H4 (cell line): ENCODE measurements around the gene TDRD10. TPM values are rescaled to one million over a fixed set of nuclear protein-coding genes. Genes with fewer than 3 reads are reported as not detected.

Experiments used
- DNase-seq: peaks from one replicate; pipeline ENCODE4 v3.0.0-alpha.2; 2015; ENCODE audit warnings: low spot score
- total RNA-seq: library from RNA; depleted of rRNA; stranded (reverse); fragments of >200 nt; shearing (Covaris generic); gene quantifications from 2 replicates; pipeline ENCODE4 v1.2.3, GENCODE V29; 2014

The TDRD10 gene
- total RNA-seq, 1 experiment from 2014 or later, result not detected

DNA sequence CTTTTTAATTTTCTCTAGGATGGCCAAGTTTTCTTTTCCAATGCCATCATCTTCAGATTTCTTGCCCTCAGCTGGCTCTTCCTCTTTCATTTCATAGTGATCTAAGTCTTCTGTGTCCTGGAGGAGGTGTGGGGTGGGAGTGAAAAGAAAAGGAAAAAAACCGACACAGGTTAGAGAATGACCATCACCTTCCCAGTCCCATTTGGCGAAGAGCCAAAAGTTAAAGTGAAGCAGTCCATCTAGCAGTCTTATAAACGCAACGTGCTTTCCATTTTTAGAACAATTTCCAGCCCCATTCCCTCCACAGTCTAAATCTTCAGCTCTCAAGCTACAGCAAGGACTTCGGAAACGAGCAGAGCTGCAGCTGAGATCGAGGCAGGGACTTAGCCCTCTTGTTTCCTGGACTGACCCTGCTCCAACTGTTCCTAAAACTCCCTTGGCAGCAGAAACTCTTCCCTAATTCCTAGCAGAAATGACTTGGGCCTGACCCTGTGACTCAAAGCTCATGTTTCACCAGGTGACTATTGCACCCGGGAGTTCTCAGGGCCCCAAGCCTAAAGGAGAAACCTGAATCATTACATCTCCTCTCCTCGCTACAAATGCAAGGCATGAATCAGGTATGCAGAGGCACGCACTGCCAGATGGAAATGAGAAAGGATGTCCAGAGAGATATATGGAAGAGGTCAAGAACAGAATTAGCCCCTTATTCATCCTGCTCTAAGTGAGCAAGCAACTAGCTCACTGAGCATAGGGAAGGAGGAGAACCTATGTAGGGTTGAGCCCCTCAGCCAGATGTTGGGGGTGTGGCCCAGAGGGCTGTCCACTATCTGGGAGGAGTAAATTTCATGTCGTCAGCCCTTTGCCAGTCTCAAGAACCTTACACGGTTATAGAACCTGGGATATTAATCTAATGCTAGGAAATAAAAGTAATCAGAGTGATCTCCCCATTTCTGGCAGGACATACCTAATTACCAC lies 51.3 kb downstream of the TDRD10 start:
- DNase-seq, result no peak

DNA sequence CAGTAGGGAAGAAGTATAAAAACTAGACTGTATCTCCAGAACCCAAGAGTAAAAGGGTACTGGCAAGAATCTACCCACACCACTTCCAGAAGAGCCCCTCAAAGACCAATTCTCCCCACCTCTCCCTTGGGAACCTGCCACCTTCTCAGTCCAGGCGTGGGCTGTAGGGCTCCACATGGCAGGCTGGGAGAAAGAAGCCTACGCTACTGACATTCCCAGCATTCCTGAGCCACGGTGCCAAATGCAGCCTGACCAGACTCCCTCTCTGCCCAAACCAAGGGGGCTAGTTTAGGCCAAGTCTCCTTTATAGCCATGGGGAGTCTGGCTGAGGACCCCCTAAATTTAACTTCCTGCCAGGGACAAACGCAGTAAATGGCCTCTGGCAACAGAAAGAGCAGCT lies 54.4 kb downstream of the TDRD10 start:
- DNase-seq, result no peak

DNA sequence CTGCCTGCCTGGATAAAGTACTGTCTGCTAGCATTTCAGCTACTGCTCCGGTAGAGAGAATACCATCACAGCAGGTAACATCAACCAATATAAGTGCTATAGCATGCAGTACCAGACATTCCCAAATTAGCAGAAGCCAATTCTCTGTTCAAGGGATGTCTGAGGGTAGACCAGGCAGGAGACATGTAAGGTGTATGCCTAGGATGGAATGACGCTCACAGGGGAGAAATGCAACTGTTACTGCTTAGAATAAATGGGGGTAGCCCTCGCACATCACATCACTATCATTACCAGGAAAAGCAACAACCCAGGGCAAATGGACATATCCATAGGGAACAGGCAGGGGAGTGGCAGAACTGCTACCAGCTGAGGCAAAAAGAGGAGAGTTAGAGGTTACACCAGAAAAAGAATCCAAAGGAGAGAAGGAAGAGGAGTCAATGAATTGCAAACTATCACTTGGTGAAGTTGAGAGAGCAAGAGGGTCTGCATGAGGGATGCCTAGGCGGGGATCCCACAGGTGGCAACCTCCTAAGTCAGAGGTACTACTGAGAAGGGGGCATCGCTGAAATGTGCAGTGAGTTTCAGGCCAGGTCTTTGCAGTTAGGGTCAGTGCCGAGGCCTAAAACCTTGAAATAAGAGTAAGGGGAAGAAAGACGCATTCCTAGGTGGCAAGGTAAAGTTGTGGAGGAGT lies 55.4 kb downstream of the TDRD10 start:
- DNase-seq, result no peak

DNA sequence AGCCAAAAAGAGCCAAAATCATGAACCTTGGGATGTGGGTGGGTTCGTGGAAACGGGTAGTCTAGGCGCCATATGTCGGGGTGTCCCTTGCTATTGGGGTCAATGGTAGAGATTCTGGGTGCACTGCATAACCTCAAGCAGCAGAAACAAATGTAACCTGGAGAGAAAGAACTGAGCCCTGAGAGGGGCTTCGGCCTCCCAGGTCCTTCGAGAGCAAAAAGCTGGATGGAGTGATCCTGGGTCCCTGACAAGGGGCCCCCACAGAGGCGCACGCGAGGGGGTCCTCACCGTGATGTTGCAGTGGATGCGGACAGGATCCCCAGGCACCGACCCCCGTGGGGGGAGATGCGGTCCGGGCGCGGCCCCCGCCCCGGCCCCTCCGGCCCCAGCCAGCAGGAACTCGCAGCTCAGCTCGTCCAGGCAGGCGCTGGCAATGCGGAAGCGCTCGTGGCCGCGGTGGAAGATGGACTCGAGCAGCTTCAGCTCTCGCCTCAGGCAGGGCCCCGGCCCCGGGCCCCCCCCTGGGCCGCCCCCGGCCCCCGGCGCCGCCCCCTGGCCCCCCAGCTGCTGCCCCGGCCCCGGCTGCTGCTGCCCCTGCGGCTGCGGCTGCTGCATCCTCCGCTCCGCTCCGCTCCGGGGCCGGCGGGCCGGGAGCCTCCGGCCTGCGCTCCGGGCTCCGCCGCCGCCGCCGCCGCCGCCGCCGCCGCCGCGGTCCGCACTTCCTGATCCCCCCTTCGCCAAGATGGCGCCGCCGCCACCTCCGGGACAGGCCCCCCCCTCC lies 56.1 kb downstream of the TDRD10 start, which contains the start of gene UBE2Q1:
UBE2Q1 (minus strand) TSS at position 724 of the 781 bp plus-strand sequence; CDS start at position 615, 109 bp downstream.
- DNase-seq, result no peak

DNA sequence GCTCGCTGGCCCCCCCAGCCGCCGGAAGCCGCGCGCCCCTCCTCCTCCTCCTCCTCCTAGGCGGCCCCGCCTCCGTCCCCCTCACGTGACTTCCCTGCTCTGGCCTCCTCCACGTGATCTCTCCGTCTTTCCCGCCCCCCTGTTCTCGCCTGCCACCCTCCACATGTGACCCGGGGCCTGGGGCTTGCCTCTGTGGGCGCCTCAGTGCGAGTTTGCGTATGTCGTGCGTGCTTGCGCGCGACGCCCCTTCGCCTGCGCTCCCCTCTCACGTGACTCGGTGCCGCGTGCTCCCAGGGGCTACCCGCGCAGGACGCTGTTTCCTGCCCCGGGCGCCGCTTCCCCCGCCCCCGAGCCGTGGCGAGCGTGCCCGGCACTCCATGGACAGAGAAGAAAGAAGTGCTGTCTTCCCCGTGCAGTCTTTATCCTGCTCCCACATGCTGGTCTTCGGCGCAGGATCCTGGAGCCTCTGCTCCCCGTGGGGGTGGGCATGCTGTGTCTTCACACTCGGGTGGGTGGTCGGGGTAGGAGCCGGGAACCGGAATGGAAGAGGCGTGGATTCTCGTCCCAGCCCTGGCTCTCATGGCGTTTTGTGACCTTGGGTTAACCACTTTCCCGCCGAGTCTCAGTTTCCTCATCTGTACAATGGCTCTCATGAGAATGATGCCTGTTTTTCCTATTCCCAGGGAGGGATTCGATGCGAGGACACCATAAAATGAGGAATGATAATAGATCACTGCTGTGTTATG lies 56.9 kb downstream of the TDRD10 start:
- peak; percentile 99 for DNase-seq

DNA sequence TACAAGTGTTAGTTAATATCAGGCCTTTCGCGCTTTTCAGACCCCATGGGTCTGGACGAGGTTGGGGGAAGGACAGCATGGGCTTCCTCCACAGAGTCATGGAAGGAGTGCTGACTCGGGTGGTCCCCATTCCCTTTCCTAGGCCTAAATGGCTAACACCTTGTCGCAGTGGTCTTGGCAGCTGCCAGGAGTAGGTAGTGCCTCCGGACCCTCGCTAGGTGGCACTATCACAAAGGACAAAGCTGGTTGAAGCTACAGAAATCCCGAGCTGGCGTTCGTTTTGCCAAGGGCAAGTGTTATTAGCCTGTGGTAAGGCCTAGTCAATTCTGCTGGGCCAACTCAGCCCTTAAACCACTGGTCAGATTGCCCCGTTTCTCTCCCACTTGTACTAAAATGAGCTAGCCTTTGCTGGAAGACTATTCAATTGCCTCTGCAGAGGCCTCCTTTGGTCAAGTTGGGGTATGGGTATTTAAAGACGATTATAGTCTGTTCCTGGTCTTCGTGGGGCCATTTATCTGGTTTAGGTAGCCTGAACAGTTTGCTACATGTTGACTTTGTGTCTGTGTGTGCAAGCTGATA lies 57.5 kb downstream of the TDRD10 start:
- DNase-seq, result peak; percentile 88

DNA sequence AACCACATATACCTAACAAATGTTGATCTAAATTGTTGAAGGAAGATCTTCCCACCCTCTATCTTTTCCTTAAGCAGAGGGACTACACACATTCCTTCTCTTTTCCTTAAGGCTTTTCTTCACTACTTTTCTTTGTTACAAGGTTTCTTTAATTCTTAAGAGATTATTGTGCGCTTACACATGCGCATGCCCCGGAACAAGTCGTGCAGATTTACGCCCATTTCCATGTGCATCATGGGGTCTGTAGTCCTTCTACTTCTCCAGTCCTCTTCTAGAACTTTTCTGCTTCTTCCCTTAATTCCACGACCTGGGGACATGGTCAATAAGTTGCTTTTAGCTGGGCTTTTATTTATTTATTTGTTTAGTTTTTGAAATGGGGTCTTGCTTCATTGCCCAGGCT lies 63.9 kb downstream of the TDRD10 start:
- no peak for DNase-seq

DNA sequence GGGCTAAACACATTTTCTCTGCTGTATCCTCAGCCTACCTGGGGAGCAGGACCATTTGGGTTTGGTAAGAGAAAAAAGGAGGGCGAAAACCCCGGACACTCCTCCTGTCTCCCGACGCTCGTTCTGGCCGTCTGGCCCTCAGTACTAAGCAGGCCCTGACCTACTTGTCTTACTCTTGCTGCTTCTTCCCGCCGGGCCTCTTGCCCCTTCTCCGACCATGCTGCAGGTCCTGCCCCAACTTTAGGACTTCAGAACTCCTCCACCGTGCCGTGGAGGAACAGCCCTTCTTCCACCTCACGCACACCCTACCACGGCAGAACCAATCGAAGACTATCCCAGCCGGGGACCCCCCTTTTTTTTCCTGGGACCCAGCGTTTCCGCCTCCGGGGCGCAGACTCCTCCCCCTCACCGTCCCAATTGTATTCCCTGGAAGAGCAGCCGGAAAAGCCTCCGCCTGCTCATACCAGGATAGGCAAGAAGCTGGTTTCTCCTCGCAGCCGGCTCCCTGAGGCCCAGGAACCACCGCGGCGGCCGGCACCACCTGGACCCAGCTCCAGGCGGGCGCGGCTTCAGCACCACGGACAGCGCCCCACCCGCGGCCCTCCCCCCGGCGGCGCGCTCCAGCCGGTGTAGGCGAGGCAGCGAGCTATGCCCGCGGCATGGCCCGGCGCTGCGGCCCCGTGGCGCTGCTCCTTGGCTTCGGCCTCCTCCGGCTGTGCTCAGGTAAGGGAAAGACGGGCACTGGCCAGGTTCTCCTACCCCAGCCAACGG lies 65.6 kb downstream of the TDRD10 start, which contains the start of gene CHRNB2:
CHRNB2 (plus strand) TSS at position 393 of the 771 bp plus-strand sequence; CDS start at position 660, 267 bp downstream.
- DNase-seq, result no peak

DNA sequence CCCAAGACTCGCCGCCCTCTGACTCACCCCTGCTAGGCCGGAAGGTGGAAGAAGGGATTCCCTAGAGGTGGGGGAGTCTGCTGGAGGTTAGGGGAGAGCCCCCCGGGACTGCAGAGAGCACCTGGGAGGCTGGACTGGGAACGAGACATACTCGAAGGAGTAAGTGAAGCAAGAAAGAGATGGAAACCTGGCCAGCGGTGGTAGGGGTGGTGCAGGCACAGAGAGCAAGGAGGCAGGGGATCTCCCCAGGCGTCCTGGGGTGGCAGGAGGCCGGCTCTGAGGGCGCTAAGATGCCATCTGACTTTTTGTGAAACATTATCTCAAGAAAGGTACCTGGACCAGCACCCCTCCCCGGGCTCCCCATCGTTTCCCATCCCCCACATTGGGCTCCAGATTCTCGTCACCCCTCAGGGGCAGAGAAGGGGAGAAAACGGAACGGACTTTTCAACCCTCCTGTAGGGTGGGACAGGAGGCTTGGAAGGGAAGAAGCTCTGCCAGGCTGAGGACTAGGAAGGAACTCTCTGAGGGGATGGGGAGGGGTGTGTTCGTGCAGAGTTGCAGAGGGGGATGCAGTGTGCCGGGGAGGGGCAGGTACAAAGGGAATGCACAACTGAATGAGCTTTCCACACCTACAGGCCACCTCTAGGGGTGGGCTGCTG lies 66.3 kb downstream of the TDRD10 start:
- no peak for DNase-seq

DNA sequence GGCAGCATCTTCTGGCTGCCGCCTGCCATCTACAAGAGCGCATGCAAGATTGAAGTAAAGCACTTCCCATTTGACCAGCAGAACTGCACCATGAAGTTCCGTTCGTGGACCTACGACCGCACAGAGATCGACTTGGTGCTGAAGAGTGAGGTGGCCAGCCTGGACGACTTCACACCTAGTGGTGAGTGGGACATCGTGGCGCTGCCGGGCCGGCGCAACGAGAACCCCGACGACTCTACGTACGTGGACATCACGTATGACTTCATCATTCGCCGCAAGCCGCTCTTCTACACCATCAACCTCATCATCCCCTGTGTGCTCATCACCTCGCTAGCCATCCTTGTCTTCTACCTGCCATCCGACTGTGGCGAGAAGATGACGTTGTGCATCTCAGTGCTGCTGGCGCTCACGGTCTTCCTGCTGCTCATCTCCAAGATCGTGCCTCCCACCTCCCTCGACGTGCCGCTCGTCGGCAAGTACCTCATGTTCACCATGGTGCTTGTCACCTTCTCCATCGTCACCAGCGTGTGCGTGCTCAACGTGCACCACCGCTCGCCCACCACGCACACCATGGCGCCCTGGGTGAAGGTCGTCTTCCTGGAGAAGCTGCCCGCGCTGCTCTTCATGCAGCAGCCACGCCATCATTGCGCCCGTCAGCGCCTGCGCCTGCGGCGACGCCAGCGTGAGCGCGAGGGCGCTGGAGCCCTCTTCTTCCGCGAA lies 69.4 kb downstream of the TDRD10 start:
- no peak for DNase-seq

DNA sequence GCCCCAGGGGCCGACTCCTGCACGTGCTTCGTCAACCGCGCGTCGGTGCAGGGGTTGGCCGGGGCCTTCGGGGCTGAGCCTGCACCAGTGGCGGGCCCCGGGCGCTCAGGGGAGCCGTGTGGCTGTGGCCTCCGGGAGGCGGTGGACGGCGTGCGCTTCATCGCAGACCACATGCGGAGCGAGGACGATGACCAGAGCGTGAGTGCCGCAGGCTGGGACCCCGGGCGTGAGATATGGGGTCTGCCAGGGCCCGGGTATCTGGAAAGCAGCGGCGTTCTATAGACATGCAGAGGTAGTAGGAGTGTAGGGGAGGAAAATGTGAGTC lies 69.9 kb downstream of the TDRD10 start:
- DNase-seq, result no peak

DNA sequence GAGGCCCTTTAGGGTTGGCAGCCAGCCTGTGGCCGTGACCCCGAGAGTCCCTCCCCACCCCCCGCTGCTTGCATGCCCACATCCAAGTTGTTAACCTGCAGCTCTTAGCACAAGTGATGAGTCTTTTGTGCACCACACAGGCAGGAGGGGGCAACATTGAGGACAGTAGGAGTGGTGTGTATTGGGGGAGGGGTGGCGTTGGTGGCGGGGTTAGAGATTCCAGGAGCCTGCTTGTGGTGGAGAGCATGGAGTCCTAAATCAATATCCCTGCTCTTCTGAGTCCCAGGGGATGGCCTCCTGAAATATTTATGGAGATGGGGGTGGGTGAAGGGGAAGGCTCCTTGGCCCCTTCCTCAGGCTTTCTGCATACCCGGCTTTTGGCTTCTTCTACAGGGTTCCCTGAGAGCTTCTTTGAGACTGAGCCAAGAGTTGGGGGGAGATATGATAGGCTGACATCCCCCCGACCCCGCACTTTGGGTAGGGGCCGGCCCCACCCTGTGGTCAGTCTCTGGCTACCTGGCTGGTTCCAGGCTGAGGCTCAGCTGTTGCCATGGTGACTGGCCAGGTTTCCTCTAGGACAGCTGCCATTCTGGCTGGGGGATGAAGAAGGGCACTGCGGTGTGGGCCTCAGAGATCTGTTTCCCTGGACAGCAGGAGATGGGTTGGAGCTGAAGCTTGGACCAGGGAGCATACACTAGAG lies 70.6 kb downstream of the TDRD10 start:
- DNase-seq, result no peak

DNA sequence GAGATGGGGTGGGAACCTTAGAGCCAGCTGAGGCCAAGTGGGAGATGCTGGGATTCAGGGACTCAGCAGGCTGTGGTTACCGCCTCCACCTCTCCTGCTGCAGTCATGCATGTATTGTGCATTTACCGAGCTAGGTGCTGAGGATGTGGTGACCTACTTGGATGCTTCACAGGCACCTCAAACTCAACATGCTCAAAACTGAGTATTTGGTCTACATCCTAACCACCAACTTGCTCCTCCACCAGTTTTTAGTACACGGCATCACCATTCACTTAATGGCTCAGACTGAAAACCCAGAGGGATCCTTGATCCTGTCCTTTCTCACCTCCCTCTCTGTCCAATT lies 71.1 kb downstream of the TDRD10 start:
- no peak for DNase-seq

DNA sequence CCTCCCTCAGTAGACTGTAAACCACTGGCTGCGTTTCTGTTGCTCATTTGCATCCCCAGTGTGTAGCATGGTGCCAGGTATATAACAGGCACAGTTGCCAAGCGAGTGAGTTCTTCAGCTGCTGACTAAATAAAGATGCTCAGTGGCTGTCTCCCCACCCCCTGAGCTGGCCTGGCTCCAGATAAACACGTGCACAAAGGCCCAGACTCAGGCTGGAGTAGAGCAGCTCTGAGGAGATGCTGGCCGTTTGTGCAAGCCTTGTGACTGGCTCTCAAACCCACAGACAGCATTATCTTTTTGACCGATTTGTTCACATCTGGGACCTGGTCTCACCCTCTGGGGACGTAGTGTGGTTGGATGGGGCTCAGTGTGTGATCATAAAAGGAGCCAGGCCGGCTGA lies 72.7 kb downstream of the TDRD10 start:
- no peak for DNase-seq

DNA sequence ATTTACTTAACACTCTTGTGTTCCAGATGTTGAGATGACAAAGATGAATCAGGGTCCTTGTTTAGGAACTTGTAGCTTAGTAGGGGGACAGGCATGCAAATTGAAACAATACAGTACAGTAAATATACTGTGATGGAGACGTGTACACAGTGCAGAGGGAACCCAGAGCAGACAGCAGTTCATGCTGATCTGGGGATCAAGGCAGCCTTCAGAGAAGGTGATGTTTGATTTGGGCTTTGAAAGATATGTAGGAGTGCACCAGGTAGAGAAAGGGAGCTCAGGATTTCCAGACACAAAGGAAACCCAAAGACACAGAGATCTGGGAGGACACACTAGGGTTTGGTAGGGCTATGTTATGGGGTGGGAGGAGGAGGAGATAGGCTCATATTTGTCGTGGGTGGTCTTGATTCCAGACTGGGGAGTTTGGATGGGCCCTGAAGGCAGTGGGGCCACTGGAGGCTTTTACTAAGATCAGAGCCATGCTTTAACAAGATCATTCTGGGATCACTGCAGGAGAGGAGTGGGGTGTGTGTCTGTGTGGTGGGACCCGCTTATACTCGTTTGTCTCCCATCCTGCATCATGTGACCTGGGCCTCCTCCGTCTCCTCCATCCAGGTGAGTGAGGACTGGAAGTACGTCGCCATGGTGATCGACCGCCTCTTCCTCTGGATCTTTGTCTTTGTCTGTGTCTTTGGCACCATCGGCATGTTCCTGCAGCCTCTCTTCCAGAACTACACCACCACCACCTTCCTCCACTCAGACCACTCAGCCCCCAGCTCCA lies 73.3 kb downstream of the TDRD10 start:
- no peak for DNase-seq

DNA sequence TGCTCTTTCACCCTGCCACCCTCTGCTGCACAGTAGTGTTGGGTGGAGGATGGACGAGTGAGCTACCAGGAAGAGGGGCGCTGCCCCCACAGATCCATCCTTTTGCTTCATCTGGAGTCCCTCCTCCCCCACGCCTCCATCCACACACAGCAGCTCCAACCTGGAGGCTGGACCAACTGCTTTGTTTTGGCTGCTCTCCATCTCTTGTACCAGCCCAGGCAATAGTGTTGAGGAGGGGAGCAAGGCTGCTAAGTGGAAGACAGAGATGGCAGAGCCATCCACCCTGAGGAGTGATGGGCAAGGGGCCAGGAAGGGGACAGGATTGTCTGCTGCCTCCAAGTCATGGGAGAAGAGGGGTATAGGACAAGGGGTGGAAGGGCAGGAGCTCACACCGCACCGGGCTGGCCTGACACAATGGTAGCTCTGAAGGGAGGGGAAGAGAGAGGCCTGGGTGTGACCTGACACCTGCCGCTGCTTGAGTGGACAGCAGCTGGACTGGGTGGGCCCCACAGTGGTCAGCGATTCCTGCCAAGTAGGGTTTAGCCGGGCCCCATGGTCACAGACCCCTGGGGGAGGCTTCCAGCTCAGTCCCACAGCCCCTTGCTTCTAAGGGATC lies 74.0 kb downstream of the TDRD10 start:
- no peak for DNase-seq
